ENCODE results near the gene MAVS.

- TF ChIP-seq CTCF (IDR thresholded peaks at IDR 0.05) (no peak), POLR2AphosphoS5 (IDR thresholded peaks at IDR 0.05; ENCODE audit: low read depth, low read length) (no peak), SIN3A (IDR thresholded peaks at IDR 0.05; ENCODE audit: borderline replicate concordance, insufficient read depth, low read depth, low read length) (0 out of 2 replicates have a peak, but pooled peaks have one; percentile 21)
Measured at GRCh38 chr20:3797592-3798372, 48.9 kb upstream of the MAVS start.

Data from Panc1 (cell line).